Measurements from ENCODE around the gene PRDM12.

GRCh38 chr9:130681769-130682420 lies 17.5 kb downstream of the PRDM12 start:
- TF ChIP-seq EP300 (IDR thresholded peaks at IDR 0.05) = no peak
- no peak for TF ChIP-seq CTCF (IDR thresholded peaks at IDR 0.05)
